ENCODE data around the gene CTNNA1.

CTNNA1 gene

DNA sequence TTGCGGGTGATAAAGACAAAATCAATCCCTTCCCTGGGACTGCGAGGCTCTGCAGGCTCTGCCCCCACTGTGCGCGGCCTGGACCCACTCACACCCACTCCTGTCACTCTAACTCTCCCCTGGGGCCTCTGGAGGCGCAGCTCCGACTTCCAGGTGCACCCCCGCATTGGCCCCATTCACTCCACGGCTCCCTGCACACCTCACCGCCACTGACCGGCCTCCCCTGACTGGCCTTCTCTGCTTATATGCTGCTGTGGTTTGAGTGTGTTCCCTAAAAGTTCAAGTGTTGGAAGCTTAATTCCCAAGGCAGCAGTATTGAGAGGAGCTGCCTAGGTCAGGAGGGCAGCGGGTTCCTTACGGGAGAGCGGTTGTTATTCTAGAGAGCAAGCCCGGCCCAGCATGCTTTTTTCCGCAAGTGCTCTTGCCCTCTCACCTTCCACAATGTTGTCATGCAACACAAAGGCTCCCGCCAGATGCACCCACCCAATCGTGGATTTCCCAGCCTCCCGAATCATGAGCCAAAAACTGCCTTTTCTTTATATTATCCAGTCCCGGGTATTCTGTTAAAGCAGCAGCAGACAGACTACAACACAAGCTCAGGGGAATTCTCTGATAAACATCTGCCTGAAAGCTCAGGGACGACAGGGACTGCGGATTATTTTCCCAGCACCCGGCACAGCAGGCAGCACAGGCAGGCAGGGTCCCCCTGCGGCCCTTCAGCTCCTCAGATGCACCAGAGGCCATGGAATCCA lies 195.4 kb downstream of the CTNNA1 start:
- ATAC-seq (replicated peaks) (no peak), DNase-seq (no peak)
- Mint-ChIP-seq H3K36me3 (ENCODE audit: insufficient read depth) (peaks cover 3% of the 10 kb centered on the region), H3K27me3 (no peaks in the 10 kb centered on the region), H3K9me3 (no peaks in the 10 kb centered on the region), H3K4me3 (no peak overlapping the region), H3K4me1 (ENCODE audit: low read depth in 2 of 2) (peaks cover 14 to 24% of the 10 kb centered on the region in 2 donors), H3K27ac (peak overlapping the region in 1 of 2 donors; percentile 32)

DNA sequence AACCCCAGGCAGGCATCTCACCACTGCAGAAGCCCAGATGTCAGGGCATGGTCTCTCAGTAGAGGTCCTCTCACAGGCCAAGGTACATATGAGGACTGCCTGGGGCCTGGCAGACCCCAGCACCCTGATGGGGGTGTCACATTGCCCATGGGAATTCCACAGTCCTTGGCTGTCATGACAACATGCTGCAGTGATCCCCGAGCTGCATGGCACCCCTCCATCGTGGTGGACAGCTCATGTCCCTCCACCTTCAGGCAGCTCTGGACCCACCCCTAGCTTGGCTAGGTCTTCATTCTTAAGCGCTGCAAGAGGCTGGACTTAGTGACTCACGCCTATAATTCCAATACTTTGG lies 196.0 kb downstream of the CTNNA1 start:
- H3K27ac Mint-ChIP-seq = no peak overlapping the region
- DNase-seq = no peak

DNA sequence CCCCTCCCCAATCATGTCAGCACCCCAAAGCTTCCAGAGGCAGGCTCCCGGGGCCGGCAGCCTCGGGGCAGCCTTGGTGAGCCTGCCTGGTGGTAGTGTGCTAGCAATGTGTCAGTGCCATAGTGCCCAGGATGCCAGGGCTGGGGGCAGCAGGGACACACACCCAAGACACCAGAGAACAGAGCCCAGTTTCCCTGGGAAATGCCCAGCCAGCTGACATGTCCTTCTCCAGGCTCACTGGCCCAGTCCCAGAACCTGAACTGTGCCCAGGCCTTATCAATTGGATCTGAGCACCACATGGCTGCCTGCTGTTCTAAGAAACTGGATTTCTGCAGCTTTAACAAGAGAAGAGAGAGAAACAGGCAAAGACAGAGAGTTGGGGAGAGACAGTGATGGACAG lies 196.8 kb downstream of the CTNNA1 start:
- no peak for ATAC-seq (replicated peaks)
- Mint-ChIP-seq H3K36me3 (ENCODE audit: insufficient read depth) (peaks cover 3% of the 10 kb centered on the region), H3K9me3 (no peaks in the 10 kb centered on the region)

More for the DNA sequence above, 196.0 kb downstream of the CTNNA1 start:
- peaks cover 3% of the 10 kb centered on the region for H3K36me3 Mint-ChIP-seq (ENCODE audit: insufficient read depth)
- no peak overlapping the region for H3K4me3 Mint-ChIP-seq
- no peaks in the 10 kb centered on the region for H3K27me3 Mint-ChIP-seq
- no peaks in the 10 kb centered on the region for H3K9me3 Mint-ChIP-seq
- ATAC-seq (replicated peaks) = no peak
- H3K4me1 Mint-ChIP-seq (ENCODE audit: low read depth in 2 of 2) = peaks cover 18 to 26% of the 10 kb centered on the region in 2 donors

DNA sequence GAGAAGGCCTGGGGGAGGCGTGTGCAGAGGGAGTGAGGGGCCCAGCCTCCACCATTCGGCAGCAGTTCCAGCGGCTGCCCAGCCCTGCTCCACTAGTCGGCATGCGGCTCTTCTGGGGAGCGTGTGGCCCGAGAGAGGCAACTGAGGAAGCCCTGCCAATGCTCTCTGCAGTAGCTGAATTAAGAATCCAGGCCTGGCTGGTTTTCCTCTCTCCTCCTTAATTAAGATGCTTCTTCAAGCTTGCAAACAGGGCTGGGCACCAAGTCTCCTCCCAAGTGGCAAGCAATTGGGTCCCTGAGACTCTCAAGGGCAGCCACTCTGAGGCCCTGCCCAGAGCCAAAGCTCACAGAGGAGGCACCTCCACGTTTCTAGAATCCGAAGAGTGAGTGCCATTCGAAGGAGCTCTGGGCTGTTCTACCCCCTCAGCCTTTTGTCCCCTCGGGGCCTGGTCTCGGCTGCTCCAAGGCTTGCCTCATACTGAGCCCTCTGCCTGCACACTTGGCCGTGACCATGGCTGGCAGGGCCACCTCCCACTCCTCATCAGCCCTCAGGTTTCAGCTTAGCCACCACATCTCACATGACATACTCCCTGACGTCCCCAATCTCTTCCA lies 197.3 kb downstream of the CTNNA1 start:
- Mint-ChIP-seq H3K4me1 (ENCODE audit: low read depth in 2 of 2) (peaks cover 18 to 28% of the 10 kb centered on the region in 2 donors), H3K27ac (peak overlapping the region in 1 of 2 donors; percentile 32), H3K36me3 (ENCODE audit: insufficient read depth) (peaks cover 3% of the 10 kb centered on the region), H3K27me3 (no peaks in the 10 kb centered on the region), H3K9me3 (no peaks in the 10 kb centered on the region), H3K4me3 (no peak overlapping the region)
- ATAC-seq (replicated peaks) (no peak), DNase-seq (no peak)

More for the DNA sequence above, 196.8 kb downstream of the CTNNA1 start:
- DNase-seq = no peak
- Mint-ChIP-seq H3K4me1 (ENCODE audit: low read depth in 2 of 2) (peaks cover 18 to 29% of the 10 kb centered on the region in 2 donors), H3K4me3 (no peak overlapping the region), H3K27me3 (no peaks in the 10 kb centered on the region), H3K27ac (peak overlapping the region in 1 of 2 donors; percentile 18)

DNA sequence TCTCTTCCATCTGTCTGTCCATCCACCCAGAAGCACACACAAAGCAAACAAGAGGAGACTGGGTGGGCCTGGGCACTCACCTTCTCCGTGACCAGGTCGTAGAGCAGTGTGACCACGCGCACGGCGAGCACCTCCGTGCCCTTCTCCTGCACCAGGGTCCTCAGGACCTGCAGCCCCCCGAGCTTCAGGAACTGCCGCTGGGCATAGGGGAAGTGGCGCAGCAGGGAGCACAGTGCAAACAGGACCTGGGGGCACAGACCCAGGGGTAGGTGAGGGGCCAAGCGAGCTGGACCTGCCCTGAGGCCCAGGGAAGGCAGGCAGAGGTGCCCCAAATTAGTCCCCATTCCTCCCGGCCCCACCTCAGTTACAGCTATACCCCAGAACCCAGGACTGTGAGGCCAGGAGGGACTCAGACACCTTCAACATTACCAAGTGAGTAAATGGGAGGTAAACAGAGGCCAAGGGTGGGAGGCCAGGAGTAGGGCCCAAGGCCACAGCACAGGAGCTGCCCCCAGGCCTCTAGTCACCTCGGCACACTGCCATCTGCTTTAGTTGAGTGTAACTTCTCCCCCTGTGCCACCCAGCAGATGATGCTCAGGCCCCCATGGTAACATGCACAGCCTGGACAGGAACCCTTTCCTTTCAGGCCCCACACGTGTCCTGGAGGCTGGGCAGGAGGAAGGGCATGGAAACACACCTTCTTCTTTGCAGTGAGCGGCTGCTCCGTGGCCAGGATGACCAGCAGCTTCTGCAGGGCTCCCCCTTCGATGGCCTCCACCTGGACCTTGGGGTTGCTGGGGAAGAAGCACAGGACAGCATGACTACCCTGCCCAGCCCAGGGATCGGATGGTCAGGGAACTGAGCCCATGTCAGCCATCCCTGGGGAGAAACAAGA lies 198.1 kb downstream of the CTNNA1 start:
- H3K4me3 Mint-ChIP-seq = no peak overlapping the region
- H3K36me3 Mint-ChIP-seq (ENCODE audit: insufficient read depth) = peaks cover 3% of the 10 kb centered on the region
- no peaks in the 10 kb centered on the region for H3K27me3 Mint-ChIP-seq
- no peak for ATAC-seq (replicated peaks)
- DNase-seq = no peak
- H3K27ac Mint-ChIP-seq = peak overlapping the region in 1 of 2 donors; percentile 32
- no peaks in the 10 kb centered on the region for H3K9me3 Mint-ChIP-seq
- H3K4me1 Mint-ChIP-seq (ENCODE audit: low read depth in 2 of 2) = peaks cover 18 to 28% of the 10 kb centered on the region in 2 donors

DNA sequence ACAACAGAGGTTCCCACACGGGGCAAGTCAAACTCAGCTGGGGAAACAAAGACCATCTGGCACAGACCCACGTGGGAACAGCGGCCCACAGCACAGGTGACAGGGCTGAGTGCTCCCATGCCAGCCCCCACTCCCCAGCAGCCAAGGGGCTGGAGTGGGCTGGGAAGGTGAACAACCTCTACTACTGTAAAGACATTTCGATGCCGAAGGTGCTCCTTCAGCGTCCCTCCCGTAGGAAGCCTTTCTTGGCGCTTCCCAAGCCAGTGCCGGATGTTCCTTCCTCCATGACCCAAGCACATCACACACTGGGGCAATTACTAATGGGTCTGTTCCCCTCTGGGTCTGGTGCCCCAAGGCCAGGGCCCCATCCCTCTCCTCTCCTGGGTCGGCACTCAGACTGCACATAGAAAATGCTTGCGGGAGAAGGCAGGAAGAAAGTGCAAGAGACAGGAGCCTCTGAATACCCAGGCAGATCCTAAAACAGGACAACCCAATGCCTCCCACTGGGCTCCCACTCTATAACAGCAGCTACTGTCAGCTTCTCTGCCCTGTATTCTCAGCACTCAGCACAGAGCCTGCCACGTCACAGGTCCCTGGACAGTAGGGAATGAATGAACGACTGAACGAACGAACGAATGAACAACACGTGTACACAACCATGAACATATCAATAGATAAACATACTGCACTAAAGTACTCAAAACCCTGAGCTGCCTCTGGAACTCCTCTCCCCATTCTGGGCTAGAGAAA lies 198.9 kb downstream of the CTNNA1 start:
- peaks cover 18 to 28% of the 10 kb centered on the region in 2 donors for H3K4me1 Mint-ChIP-seq (ENCODE audit: low read depth in 2 of 2)
- H3K27ac Mint-ChIP-seq = peak overlapping the region in 1 of 2 donors; percentile 84
- peaks cover 3% of the 10 kb centered on the region for H3K36me3 Mint-ChIP-seq (ENCODE audit: insufficient read depth)
- no peak overlapping the region for H3K4me3 Mint-ChIP-seq
- ATAC-seq (replicated peaks) (no peak), DNase-seq (no peak)
- no peaks in the 10 kb centered on the region for H3K9me3 Mint-ChIP-seq
- no peaks in the 10 kb centered on the region for H3K27me3 Mint-ChIP-seq

DNA sequence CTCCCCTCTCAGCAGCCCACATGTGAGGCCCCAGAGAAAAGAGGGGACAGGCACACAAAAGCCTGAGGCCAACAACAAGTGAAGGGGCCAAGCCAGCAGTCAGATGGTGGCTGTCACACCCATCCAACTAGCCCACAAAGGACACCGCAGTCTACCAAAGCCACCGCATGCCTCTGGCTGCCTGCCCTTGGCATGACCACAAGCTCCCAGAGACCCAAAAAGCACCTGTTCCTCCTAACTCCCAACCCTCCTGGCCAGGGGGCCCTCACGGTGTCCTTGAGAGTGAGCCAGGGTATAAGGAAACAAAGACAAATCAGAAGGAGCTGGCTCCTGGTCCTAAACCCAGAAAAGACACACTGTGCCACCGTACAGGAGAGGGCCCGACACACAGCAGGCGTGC lies 199.7 kb downstream of the CTNNA1 start:
- ATAC-seq (replicated peaks) = peak; percentile 17
- H3K27me3 Mint-ChIP-seq = no peaks in the 10 kb centered on the region
- DNase-seq = no peak
- H3K4me3 Mint-ChIP-seq = peak overlapping the region; percentile 35 to 54
- peaks cover 3% of the 10 kb centered on the region for H3K36me3 Mint-ChIP-seq (ENCODE audit: insufficient read depth)
- peak overlapping the region; percentile 82 to 84 for H3K27ac Mint-ChIP-seq
- no peaks in the 10 kb centered on the region for H3K9me3 Mint-ChIP-seq
- H3K4me1 Mint-ChIP-seq (ENCODE audit: low read depth in 2 of 2) = peaks cover 18 to 28% of the 10 kb centered on the region in 2 donors

DNA sequence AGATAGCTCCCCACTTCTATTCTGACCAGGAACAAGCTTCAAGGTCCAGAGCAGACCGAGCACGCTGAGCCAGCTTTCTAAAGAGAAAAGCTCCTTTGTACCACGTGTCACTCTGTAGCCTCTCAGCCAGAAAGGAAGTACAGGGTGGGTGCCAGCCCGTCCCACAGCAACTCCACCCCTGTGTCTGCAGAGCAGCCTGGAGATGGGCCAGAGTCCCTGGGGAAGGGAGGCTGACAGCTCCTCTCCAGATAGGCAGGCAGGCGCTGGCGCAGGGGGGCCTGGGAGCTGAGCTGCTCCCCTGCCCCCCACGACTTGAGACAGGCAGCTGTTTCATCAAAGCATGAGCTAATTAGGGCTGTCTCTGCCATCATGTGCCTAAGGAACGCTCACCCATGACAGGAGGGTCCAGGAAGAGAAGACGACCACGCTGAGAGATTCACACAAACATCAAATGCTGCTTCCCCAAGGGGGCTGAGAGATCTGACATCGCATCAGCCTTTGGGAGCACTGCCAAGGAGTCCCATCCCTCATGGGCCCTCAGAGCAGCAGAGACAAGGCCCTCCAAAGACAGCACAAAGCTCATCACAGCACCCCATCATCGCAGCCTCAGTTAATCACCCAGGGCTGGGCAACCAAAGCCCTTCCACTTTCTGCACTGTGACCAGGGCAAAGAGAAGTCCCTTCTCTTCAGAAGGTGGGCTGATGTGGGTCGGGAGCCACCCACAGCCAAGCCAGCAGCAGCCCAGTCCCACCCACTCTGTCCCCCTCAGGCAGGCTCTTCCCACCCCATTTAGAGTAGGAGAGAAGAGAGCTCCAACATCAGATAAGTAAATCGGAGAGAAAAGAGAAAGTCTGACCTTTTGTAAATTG lies 200.4 kb downstream of the CTNNA1 start:
- H3K4me1 Mint-ChIP-seq (ENCODE audit: low read depth in 2 of 2) = peaks cover 18 to 28% of the 10 kb centered on the region in 2 donors
- peak overlapping the region; percentile 35 to 54 for H3K4me3 Mint-ChIP-seq
- no peaks in the 10 kb centered on the region for H3K9me3 Mint-ChIP-seq
- peak overlapping the region; percentile 82 to 84 for H3K27ac Mint-ChIP-seq
- peaks cover 3% of the 10 kb centered on the region for H3K36me3 Mint-ChIP-seq (ENCODE audit: insufficient read depth)
- DNase-seq (no peak), ATAC-seq (replicated peaks) (peak; percentile 79)
- no peaks in the 10 kb centered on the region for H3K27me3 Mint-ChIP-seq

DNA sequence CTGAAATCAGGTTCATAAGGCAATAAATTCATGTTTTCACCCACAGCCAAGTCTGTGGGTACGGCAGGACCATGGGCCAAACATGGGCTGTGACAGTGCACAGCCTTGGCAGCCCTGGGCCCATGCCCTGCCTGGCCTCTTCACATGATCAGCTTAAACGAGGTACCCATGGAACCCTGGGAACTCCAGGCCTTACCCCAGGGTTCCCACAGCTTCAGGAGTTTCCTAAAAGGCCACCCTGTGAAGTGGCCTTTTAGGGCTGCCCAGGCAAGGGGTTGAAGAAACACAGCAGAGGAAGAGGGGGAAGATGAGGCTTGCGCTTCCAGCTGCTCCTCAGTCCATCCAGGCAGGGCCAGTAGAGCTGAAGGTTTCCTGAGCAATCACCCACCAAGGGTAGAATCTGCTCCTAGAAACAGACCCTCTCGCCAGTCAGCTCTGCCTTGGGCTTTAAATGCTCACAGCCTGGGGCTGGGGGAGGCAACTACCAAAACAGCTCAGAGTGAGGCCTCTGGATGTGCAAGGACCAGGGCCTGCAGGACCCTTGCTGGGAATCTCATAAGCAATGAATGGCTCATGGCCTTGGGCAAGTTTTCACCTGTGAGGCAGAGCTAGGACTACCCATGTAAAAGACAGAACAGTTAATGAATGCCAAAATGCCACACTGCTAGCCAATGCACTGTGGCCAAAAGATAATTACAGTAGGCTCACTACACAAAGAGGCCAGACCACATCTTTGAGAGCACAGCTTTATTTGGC lies 201.2 kb downstream of the CTNNA1 start:
- H3K4me3 Mint-ChIP-seq = no peak overlapping the region
- peak overlapping the region in 1 of 2 donors; percentile 84 for H3K27ac Mint-ChIP-seq
- H3K36me3 Mint-ChIP-seq (ENCODE audit: insufficient read depth) = peaks cover 3% of the 10 kb centered on the region
- H3K4me1 Mint-ChIP-seq (ENCODE audit: low read depth in 2 of 2) = peaks cover 18 to 28% of the 10 kb centered on the region in 2 donors
- ATAC-seq (replicated peaks) (no peak), DNase-seq (no peak)
- H3K9me3 Mint-ChIP-seq = no peaks in the 10 kb centered on the region
- no peaks in the 10 kb centered on the region for H3K27me3 Mint-ChIP-seq

DNA sequence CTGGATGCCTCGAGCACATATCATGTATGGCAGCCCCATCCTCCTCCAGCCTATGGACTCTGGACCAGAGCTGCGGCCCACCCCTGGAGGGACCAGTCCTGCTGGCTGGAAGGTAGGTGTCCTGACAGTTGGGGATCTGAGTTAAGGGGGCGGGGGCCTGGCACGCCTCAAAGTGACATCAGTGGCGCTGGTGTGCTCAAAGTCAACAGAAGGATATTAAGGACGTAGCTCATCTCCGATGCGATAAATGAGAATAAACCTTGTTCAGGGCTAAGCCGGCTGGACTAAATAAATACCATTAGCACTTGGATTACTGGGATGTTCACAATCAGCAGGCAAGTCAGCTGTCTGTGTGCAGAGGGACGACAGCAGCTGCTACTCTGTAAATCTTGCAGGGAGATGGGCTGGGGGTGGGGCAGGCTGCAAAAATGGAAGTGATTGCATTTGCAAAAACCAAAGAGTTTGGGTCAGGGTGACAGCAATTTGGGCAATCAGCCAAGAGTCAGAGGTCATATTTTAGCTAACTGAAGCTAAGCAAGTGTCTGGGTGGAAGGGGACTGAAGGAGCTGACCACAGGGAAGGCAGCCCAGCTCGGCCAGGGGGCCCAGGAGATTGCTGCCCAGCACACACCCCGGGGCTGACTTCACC lies 201.9 kb downstream of the CTNNA1 start:
- DNase-seq (no peak), ATAC-seq (replicated peaks) (no peak)
- Mint-ChIP-seq H3K9me3 (no peaks in the 10 kb centered on the region), H3K4me3 (no peak overlapping the region), H3K4me1 (ENCODE audit: low read depth in 2 of 2) (peaks cover 14 to 26% of the 10 kb centered on the region in 2 donors), H3K27me3 (no peaks in the 10 kb centered on the region), H3K36me3 (ENCODE audit: insufficient read depth) (peaks cover 3% of the 10 kb centered on the region), H3K27ac (peak overlapping the region in 1 of 2 donors; percentile 58)

DNA sequence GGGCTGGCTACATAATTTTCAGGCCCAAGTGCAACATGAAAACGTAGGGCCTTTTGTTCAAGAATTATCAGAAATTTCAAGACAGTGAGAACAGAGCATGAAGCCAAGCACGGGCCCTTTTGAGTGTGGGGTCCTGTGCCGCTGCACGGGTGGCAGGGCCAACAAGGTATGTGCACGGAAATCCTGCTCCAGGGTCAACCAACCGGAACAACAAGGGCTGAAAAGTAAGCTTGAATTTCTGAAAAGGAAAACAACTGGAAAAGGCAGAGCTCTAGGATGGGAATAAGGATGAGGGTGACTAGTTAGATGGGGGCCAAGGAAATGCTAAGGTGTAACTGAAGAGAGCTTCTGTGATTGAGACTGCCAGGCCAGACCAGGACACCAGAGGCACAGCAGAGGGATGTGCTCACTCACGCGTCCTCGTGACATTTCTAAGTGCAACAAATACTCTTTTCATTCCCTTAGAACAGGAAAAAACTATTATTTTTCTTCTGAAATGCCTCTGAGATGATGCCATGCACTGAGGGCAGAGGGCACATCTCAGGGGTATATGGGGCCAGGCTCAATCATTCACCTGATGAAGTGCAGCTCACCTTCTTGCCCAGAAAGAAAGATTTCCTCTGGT lies 202.6 kb downstream of the CTNNA1 start:
- Mint-ChIP-seq H3K4me3 (no peak overlapping the region), H3K4me1 (ENCODE audit: low read depth in 2 of 2) (peaks cover 14 to 26% of the 10 kb centered on the region in 2 donors), H3K27me3 (no peaks in the 10 kb centered on the region), H3K9me3 (no peaks in the 10 kb centered on the region), H3K36me3 (ENCODE audit: insufficient read depth) (peaks cover 3% of the 10 kb centered on the region), H3K27ac (no peak overlapping the region)
- ATAC-seq (replicated peaks) (no peak), DNase-seq (no peak)

Data from effector memory CD8-positive, alpha-beta T cell (primary cell).